D721Med (cell line): ENCODE data around the gene CNTF.
A peak's percentile ranks its signal among the peaks of the same experiment; 100 is the strongest.

ENCODE experiments used
- DNase-seq: peaks from one replicate; pipeline ENCODE4 v3.0.0; 2011; ENCODE audit warnings: low spot score; ENCODE audit not compliant: insufficient read length
- FAIRE-seq: peaks from 2 replicates; lab custom pipeline; 2011; peaks lifted over from hg19 to GRCh38; lab: Jason Lieb, UNC
- TF ChIP-seq, protein P1 (sequence below): IDR thresholded peaks from 2 replicates; pipeline ENCODE4 v1.5.1; 2012; ENCODE audit warnings: mild to moderate bottlenecking, control low read depth; ENCODE audit not compliant: insufficient read depth; ENCODE audit errors: missing control alignments

Gene CNTF

DNA sequence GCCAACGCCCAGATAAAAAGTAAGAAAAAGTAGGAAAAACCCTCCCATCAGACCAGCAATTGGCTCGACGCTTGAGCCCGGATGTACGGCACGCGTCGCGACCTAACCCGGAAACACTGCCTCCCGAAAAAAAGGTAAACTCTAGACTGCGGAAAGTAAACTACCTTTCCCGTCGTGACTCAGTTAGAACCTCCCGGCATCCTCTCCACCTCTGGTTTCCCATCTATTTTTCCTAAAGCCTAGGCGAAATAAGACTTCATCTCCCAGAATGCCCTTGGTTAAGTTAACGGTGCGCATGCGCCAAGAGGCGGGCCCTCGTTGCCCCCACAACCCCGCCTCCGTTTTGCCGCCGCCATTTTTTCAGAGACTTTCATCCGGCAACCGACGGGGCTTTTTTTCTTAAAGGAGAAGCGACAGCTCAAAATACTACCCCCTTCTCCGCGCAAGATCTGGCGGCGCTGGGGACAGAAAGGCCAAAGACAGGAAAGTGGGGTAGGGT lies 44.3 kb upstream of the CNTF start:
- FAIRE-seq (no peak), DNase-seq (no peak)
- TF ChIP-seq, protein P1, sequence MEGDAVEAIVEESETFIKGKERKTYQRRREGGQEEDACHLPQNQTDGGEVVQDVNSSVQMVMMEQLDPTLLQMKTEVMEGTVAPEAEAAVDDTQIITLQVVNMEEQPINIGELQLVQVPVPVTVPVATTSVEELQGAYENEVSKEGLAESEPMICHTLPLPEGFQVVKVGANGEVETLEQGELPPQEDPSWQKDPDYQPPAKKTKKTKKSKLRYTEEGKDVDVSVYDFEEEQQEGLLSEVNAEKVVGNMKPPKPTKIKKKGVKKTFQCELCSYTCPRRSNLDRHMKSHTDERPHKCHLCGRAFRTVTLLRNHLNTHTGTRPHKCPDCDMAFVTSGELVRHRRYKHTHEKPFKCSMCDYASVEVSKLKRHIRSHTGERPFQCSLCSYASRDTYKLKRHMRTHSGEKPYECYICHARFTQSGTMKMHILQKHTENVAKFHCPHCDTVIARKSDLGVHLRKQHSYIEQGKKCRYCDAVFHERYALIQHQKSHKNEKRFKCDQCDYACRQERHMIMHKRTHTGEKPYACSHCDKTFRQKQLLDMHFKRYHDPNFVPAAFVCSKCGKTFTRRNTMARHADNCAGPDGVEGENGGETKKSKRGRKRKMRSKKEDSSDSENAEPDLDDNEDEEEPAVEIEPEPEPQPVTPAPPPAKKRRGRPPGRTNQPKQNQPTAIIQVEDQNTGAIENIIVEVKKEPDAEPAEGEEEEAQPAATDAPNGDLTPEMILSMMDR, result no peak

DNA sequence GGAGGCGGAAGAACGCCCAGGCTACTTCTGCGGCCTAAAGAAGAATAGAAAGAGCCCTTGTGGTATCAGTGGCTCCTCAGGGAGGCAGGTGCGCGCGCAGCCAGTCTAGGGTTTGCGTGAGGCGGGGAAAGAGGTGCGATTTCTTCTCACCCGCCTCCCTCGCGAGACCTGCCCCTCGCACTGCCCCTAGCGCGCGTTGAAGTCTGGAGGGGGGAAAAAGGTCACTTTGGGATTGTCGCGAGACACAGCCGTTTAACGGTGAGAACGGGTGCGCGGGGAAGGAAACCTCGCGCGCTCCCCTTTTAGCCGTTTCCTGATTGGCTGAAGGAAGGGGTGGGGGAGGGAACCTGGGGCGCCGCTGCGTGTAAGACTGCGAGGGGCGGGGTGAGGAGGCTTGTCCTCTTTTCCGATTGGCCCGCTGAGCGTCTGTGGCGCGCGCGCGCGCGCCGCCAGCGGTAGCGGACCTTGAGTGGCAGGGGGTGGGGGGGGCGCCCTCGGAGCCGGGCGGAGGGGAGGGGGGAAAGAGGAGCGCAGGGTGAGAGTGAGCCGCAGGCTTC lies 43.8 kb upstream of the CNTF start, which contains the start of gene ZFP91:
ZFP91 (plus strand) TSS at position 429 of the 557 bp plus-strand sequence. CDS start 219 bp downstream, outside the sequence.
- no peak for FAIRE-seq
- TF ChIP-seq, protein P1, result no peak
- no peak for DNase-seq

DNA sequence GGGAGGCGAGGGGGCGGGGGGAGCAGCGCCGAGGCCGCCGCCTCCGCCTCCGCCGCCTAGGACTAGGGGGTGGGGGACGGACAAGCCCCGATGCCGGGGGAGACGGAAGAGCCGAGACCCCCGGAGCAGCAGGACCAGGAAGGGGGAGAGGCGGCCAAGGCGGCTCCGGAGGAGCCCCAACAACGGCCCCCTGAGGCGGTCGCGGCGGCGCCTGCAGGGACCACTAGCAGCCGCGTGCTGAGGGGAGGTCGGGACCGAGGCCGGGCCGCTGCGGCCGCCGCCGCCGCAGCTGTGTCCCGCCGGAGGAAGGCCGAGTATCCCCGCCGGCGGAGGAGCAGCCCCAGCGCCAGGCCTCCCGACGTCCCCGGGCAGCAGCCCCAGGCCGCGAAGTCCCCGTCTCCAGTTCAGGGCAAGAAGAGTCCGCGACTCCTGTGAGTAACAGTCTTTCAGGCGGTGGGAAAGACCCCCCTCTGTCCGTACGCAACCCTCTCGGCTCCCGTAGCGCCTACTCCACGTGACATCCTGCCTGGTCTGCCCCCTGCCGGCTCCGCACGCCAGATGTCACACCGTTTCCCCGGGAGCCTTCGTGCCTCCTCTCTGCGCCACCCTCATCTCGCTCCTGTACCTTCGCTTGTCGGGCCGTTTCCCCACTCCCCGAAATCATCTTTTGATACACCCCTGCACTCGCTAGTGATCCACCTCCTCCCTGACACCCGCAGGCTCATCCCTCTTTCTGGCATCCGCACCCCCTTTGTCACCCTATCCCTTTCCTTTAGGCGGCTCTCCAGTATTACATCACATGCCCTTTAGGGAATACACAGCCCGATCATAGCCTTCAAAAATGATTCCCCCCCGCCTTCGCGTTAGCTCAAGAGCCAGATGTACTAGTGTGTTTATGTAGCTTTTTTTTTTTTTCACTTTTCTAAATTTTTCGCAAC lies 43.0 kb upstream of the CNTF start:
- FAIRE-seq, result no peak
- TF ChIP-seq, protein P1, result peak; percentile 62
- DNase-seq, result no peak

DNA sequence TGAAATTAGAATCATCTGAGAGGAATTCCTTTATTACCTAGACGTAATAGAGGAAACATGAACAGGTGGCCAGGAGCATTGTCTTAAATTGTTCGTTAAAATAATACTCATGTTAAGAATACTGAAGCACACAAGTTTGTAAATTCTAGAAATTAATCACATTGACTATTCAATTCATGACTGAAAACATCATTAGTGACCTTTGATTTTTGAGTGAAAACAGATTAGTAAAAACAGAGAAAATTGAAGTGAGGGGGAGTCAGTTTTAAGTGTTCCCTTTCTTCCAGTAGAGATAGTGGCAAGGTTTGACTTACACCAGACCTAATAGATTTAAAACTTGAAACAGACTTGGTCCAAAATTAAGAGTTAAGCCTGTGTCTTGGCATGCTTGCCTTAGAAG lies 42.2 kb upstream of the CNTF start:
- no peak for FAIRE-seq
- no peak for DNase-seq
- TF ChIP-seq, protein P1, result no peak

DNA sequence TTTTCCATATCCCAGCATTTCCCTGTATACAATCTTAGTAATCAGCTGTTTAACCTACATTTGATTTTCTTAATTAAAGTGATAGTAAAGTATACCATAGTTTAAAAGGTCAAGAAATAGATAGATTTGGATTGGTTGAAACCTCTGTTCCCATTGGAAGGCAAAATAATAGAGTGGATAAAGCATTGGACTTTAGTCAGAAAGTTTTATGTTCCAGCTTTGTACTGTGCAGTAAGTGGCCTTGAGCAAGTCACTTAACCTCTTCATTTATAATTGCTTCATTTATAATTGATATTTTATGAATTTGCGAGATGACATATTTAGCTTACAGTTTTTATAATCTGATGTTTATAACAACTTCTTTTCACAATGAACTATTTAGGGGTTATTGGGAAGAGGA lies 40.0 kb upstream of the CNTF start:
- DNase-seq (no peak), FAIRE-seq (no peak)
- TF ChIP-seq, protein P1, result no peak

DNA sequence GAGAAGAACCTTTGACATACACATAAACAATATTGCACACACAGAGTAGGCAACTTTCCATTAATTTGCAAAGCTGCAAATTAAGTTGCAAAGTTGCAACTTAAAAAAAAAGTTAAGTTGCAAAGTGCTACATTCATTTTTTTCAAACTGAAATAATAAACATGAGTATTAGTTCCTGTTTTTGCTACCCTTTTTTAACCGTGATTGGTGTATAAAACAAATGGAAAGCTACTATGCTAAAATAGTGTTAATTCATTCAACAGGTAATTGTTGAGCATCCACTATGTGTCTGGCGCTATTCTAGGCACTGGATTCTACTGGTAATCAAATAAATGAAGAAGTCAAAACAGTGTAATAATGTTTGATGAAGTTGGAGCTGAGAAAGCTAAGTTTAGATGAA lies 35.5 kb upstream of the CNTF start:
- FAIRE-seq, result no peak
- no peak for DNase-seq
- TF ChIP-seq, protein P1, result no peak
